HepG2 (cell line): Measurements from ENCODE around the gene ANKRD13D.

Experiments used
- FOXK2 ChIP-seq: fragments of 450-650 bp; IDR thresholded peaks from 2 replicates; pipeline ENCODE4 v1.6.1; 2016
- HOMEZ ChIP-seq: IDR thresholded peaks from 2 replicates; pipeline ENCODE4 v1.6.1; 2016; ENCODE audit warnings: low read depth
- JUND ChIP-seq: sonication (generic); formaldehyde crosslinking; IDR thresholded peaks from 2 replicates; pipeline ENCODE4 v1.8.0; 2022; ENCODE audit warnings: mild to moderate bottlenecking, missing genetic modification reagents
- MYC ChIP-seq: sonication (generic); formaldehyde crosslinking; IDR thresholded peaks from 2 replicates; pipeline ENCODE4 v1.9.0; 2021; ENCODE audit warnings: missing genetic modification reagents, borderline replicate concordance
- NCOA5 ChIP-seq: sonication (generic); formaldehyde crosslinking; IDR thresholded peaks from 2 replicates; pipeline ENCODE4 v1.4.0; 2020; ENCODE audit warnings: missing genetic modification reagents
- NFE2L2 ChIP-seq: fragments of 150-350 bp; IDR thresholded peaks from 2 replicates; pipeline ENCODE4 v1.6.1; 2014; ENCODE audit warnings: low read length
- RAD21 ChIP-seq: fragments of 450-650 bp; formaldehyde crosslinking; IDR thresholded peaks from 2 replicates; pipeline ENCODE4 v1.5.0; 2020; ENCODE audit warnings: mild to moderate bottlenecking
- ZBTB26 ChIP-seq: IDR thresholded peaks from 2 replicates; pipeline ENCODE4 v1.6.1; 2016; ENCODE audit warnings: missing compliant biosample characterization, missing genetic modification reagents, borderline replicate concordance
- ZFYVE20 ChIP-seq: sonication (generic); formaldehyde crosslinking; IDR thresholded peaks from 2 replicates; pipeline ENCODE4 v1.8.0; 2023; ENCODE audit warnings: low read depth, mild to moderate bottlenecking, moderate library complexity, missing genetic modification reagents, borderline replicate concordance
- TF ChIP-seq, protein P1 (sequence below): sonication (generic); formaldehyde crosslinking; IDR thresholded peaks from 2 replicates; pipeline ENCODE4 v1.5.0; 2020; ENCODE audit warnings: mild to moderate bottlenecking, missing genetic modification reagents, moderate library complexity

DNA sequence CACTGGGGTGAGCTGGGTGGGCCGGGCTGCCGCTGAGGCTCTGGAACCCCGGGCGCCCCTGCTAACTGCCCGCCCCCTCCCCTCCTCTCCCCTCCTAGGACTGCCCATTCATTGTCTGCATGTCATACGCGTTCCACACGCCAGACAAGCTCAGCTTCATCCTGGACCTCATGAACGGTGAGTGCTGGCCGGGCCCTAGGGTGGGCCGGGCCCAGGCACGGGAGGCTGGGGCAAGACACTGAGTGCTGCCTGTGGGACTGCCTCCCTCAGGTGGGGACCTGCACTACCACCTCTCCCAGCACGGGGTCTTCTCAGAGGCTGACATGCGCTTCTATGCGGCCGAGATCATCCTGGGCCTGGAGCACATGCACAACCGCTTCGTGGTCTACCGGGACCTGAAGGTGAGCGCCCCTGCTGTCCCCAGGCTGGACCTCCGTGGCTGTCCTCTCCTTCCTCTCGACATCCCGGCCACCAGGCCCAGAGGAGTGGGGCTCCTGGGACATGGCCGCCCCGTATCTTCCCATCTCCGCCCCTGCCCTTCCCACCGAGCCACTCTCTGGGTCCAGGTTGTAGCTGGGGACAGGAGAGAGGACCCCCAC lies 7.5 kb upstream of the ANKRD13D start:
- TF ChIP-seq RAD21 (CRISPR knock-in tag) (no peak), ZFYVE20 (no peak), NFE2L2 (no peak), JUND (CRISPR knock-in tag) (no peak), ZBTB26 (CRISPR knock-in tag) (no peak), FOXK2 (no peak), MYC (no peak), NCOA5 (CRISPR knock-in tag) (no peak), HOMEZ (CRISPR knock-in tag) (no peak)
- TF ChIP-seq, protein P1, sequence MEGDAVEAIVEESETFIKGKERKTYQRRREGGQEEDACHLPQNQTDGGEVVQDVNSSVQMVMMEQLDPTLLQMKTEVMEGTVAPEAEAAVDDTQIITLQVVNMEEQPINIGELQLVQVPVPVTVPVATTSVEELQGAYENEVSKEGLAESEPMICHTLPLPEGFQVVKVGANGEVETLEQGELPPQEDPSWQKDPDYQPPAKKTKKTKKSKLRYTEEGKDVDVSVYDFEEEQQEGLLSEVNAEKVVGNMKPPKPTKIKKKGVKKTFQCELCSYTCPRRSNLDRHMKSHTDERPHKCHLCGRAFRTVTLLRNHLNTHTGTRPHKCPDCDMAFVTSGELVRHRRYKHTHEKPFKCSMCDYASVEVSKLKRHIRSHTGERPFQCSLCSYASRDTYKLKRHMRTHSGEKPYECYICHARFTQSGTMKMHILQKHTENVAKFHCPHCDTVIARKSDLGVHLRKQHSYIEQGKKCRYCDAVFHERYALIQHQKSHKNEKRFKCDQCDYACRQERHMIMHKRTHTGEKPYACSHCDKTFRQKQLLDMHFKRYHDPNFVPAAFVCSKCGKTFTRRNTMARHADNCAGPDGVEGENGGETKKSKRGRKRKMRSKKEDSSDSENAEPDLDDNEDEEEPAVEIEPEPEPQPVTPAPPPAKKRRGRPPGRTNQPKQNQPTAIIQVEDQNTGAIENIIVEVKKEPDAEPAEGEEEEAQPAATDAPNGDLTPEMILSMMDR (CRISPR knock-in tag), result no peak
